Measurements from ENCODE around the gene CACNG5.

CACNG5 gene

GRCh38 chr17:66885417-66885816 is 50.5 kb downstream of the CACNG5 start:
- no peak overlapping the region for H3K4me3 ChIP-seq (ENCODE audit: low read depth, low read length)
- TF ChIP-seq WT1 (tag by site-specific recombination; IDR thresholded peaks at IDR 0.05) (no peak), ZNF449 (tag by site-specific recombination; IDR thresholded peaks at IDR 0.05) (no peak), PBX3 (CRISPR knock-in tag; IDR thresholded peaks at IDR 0.05) (no peak), ZNF24 (tag by site-specific recombination; IDR thresholded peaks at IDR 0.05) (no peak), PRDM6 (tag by site-specific recombination; IDR thresholded peaks at IDR 0.05) (no peak), TSHZ1 (tag by site-specific recombination; IDR thresholded peaks at IDR 0.05; ENCODE audit: borderline replicate concordance) (no peak), ZSCAN16 (tag by site-specific recombination; IDR thresholded peaks at IDR 0.05) (no peak), TCF7L2 (IDR thresholded peaks at IDR 0.05; ENCODE audit: borderline replicate concordance, low read depth, low read length) (no peak), ZNF501 (tag by site-specific recombination; IDR thresholded peaks at IDR 0.05) (no peak), PRDM1 (tag by site-specific recombination; IDR thresholded peaks at IDR 0.05) (no peak), ZBTB17 (tag by site-specific recombination; IDR thresholded peaks at IDR 0.05) (no peak), ZNF391 (tag by site-specific recombination; IDR thresholded peaks at IDR 0.05; ENCODE audit: borderline replicate concordance, low read depth) (no peak), ZNF76 (tag by site-specific recombination; IDR thresholded peaks at IDR 0.05; ENCODE audit: borderline replicate concordance, low read depth) (no peak), ZNF510 (tag by site-specific recombination; IDR thresholded peaks at IDR 0.05; ENCODE audit: insufficient replicate concordance) (no peak), ZNF692 (tag by site-specific recombination; IDR thresholded peaks at IDR 0.05) (no peak), CTCF (tag by site-specific recombination; IDR thresholded peaks at IDR 0.05) (no peak), MYNN (tag by site-specific recombination; IDR thresholded peaks at IDR 0.05; ENCODE audit: borderline replicate concordance) (no peak), AEBP2 (tag by site-specific recombination; IDR thresholded peaks at IDR 0.05; ENCODE audit: borderline replicate concordance) (no peak), REST (tag by site-specific recombination; IDR thresholded peaks at IDR 0.05) (no peak), KLF16 (tag by site-specific recombination; IDR thresholded peaks at IDR 0.05) (no peak)
- H3K9me3 ChIP-seq (ENCODE audit: control insufficient read depth, insufficient read depth, low read depth, low read length), result no peaks in the 10 kb centered on the region
- no peaks in the 10 kb centered on the region for H3K36me3 ChIP-seq (ENCODE audit: control insufficient read depth in 2 of 2, insufficient read depth in 1 of 2, low read length in 2 of 2)
- POLR2A ChIA-PET, result no interaction called here
- CTCF ChIA-PET, result interaction anchor here (0.6 to 1.0 kb wide), 2 partner anchors 14 to 157 kb away, joined by 3 to 4 read pairs; no protein-coding TSS in a partner anchor
- H3K27ac ChIP-seq (ENCODE audit: extremely low read depth, low read depth, low read length), result no peak overlapping the region
- no peaks in the 10 kb centered on the region for H3K4me1 ChIP-seq (ENCODE audit: control insufficient read depth, insufficient read depth, low read length)
